ENCODE measurements around the gene PKHD1.

- TF ChIP-seq, protein P1, sequence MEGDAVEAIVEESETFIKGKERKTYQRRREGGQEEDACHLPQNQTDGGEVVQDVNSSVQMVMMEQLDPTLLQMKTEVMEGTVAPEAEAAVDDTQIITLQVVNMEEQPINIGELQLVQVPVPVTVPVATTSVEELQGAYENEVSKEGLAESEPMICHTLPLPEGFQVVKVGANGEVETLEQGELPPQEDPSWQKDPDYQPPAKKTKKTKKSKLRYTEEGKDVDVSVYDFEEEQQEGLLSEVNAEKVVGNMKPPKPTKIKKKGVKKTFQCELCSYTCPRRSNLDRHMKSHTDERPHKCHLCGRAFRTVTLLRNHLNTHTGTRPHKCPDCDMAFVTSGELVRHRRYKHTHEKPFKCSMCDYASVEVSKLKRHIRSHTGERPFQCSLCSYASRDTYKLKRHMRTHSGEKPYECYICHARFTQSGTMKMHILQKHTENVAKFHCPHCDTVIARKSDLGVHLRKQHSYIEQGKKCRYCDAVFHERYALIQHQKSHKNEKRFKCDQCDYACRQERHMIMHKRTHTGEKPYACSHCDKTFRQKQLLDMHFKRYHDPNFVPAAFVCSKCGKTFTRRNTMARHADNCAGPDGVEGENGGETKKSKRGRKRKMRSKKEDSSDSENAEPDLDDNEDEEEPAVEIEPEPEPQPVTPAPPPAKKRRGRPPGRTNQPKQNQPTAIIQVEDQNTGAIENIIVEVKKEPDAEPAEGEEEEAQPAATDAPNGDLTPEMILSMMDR (conservative IDR thresholded peaks at IDR 0.05; ENCODE audit: low read depth, low read length), result no peak
- no peak for TF ChIP-seq EZH2 (IDR thresholded peaks at IDR 0.05; ENCODE audit: borderline replicate concordance, low read depth, low read length, poor library complexity, severe bottlenecking)
These were observed 503.2 kb downstream of the PKHD1 start for GRCh38 chr6:51584163-51584562.
